Effector memory CD4-positive, alpha-beta T cell (primary cell): ENCODE measurements around the gene FAT1.

Source experiments
- DNase-seq, 3 donors: peaks; one replicate each; pipeline ENCODE4 v3.0.0-alpha.2; 2020
- H3K27ac ChIP-seq: 2 replicates; pipeline ENCODE4 v1.7.0; 2013; ENCODE audit warnings: mild to moderate bottlenecking, low read length, moderate library complexity; ENCODE audit not compliant: insufficient read depth, poor library complexity, severe bottlenecking
- H3K27me3 ChIP-seq: replicated peaks from 2 replicates; pipeline ENCODE4 v1.7.0; 2013; ENCODE audit warnings: mild to moderate bottlenecking, low read length; ENCODE audit not compliant: insufficient read depth, control insufficient read depth, poor library complexity, severe bottlenecking
- H3K36me3 ChIP-seq: 2 replicates; pipeline ENCODE4 v1.7.0; 2013; ENCODE audit warnings: mild to moderate bottlenecking, low read length, moderate library complexity; ENCODE audit not compliant: control insufficient read depth, insufficient read depth
- H3K4me1 ChIP-seq: 2 replicates; pipeline ENCODE4 v1.7.0; 2013; ENCODE audit warnings: low read length, mild to moderate bottlenecking; ENCODE audit not compliant: control insufficient read depth, insufficient read depth, poor library complexity, severe bottlenecking
- H3K4me3 ChIP-seq: 2 replicates; pipeline ENCODE4 v1.7.0; 2013; ENCODE audit warnings: low read length, low read depth, mild to moderate bottlenecking; ENCODE audit not compliant: insufficient read depth, poor library complexity, severe bottlenecking
- H3K9me3 ChIP-seq: 2 replicates; pipeline ENCODE4 v1.7.0; 2013; ENCODE audit warnings: mild to moderate bottlenecking, low read length, moderate library complexity; ENCODE audit not compliant: control insufficient read depth

The FAT1 gene

DNA sequence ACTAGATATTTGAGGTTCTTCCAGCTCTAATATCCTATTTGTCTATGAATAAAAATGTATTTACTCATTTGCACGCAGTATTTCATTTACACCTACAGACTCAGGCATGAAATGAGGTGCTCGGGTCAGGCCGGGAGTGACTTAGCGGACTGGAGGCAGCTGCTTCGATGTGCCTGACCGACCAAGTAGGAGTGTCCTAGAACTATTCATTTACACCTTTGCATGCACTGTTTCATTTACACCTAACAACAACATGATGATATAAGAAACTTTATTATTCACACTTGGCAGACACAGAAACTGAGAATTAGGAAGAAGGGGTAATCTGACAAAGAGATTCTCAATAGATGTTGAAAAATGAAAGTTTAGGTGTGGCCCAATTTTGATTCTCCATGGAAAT lies 28.7 kb upstream of the FAT1 start:
- Histone ChIP-seq H3K4me1 (no peaks in the 10 kb centered on the region), H3K27ac (no peak overlapping the region), H3K9me3 (no peaks in the 10 kb centered on the region), H3K4me3 (no peak overlapping the region), H3K27me3 (no peaks in the 10 kb centered on the region), H3K36me3 (no peaks in the 10 kb centered on the region)
- no peak for DNase-seq

- H3K36me3 ChIP-seq = no peaks in the 10 kb centered on the region
- H3K27me3 ChIP-seq = no peaks in the 10 kb centered on the region
- H3K27ac ChIP-seq = no peak overlapping the region
- no peaks in the 10 kb centered on the region for H3K9me3 ChIP-seq
- H3K4me1 ChIP-seq = no peaks in the 10 kb centered on the region
- no peak for DNase-seq
- no peak overlapping the region for H3K4me3 ChIP-seq
Observed at GRCh38 chr4:186749611-186750281, 26.1 kb upstream of the FAT1 start.

GRCh38 chr4:186746581-186746980 lies 22.9 kb upstream of the FAT1 start:
- Histone ChIP-seq H3K27me3 (no peaks in the 10 kb centered on the region), H3K4me1 (no peaks in the 10 kb centered on the region), H3K36me3 (no peaks in the 10 kb centered on the region), H3K9me3 (no peaks in the 10 kb centered on the region), H3K27ac (no peak overlapping the region), H3K4me3 (no peak overlapping the region)
- DNase-seq = no peak

GRCh38 chr4:186743261-186743660 lies 19.6 kb upstream of the FAT1 start:
- no peak overlapping the region for H3K27ac ChIP-seq
- no peak for DNase-seq
- H3K36me3 ChIP-seq = no peaks in the 10 kb centered on the region
- no peaks in the 10 kb centered on the region for H3K27me3 ChIP-seq
- no peaks in the 10 kb centered on the region for H3K9me3 ChIP-seq
- no peaks in the 10 kb centered on the region for H3K4me1 ChIP-seq
- H3K4me3 ChIP-seq = no peak overlapping the region

DNA sequence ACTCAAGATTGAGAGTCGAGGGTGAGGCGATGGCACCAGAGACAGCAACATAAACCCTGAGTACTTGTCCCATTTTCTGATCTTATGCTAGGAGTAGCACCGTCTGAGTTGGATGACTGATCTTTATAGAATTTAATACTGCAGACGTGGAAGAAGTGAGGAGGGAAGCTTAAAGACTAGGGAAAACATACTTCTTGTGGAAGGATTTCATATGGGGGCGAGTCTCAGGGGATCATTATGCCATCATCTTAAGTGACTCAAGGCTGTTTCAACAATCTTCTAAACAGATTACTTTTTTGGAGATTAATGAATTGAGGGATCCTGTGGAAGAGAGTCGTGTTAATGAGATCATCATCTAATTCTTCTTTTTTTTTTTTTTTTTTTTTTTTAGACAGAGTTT lies 17.2 kb upstream of the FAT1 start:
- Histone ChIP-seq H3K9me3 (no peaks in the 10 kb centered on the region), H3K27me3 (no peaks in the 10 kb centered on the region), H3K4me1 (no peaks in the 10 kb centered on the region), H3K27ac (no peak overlapping the region), H3K4me3 (no peak overlapping the region), H3K36me3 (no peaks in the 10 kb centered on the region)
- DNase-seq = no peak

GRCh38 chr4:186739802-186740434 lies 16.3 kb upstream of the FAT1 start:
- Histone ChIP-seq H3K27me3 (no peaks in the 10 kb centered on the region), H3K4me1 (no peaks in the 10 kb centered on the region), H3K27ac (no peak overlapping the region), H3K36me3 (no peaks in the 10 kb centered on the region), H3K9me3 (no peaks in the 10 kb centered on the region), H3K4me3 (no peak overlapping the region)
- no peak for DNase-seq

- DNase-seq = no peak
- no peaks in the 10 kb centered on the region for H3K9me3 ChIP-seq
- H3K4me3 ChIP-seq = no peak overlapping the region
- no peak overlapping the region for H3K27ac ChIP-seq
- H3K27me3 ChIP-seq = no peaks in the 10 kb centered on the region
- H3K4me1 ChIP-seq = no peaks in the 10 kb centered on the region
- no peaks in the 10 kb centered on the region for H3K36me3 ChIP-seq
Observed at GRCh38 chr4:186739317-186739716, 15.7 kb upstream of the FAT1 start.

DNA sequence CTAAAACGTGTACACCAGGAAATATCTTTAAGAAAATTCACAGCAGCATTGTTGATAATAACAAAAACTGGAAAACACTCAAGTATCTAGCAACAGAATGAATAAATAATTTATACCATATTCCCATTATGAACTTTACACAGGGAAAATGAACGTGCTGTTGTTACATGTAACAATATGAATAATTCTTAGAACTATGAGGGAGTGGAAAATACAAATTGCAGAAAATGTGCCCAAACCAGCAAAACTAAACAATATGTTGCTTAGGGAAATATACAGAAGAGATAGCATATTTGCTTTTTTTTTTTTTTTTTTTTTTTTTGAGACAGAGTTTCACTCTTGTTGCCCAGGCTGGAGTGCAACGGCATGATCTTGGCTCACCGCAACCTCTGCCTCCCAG lies 14.8 kb upstream of the FAT1 start:
- DNase-seq = no peak
- Histone ChIP-seq H3K4me3 (no peak overlapping the region), H3K9me3 (no peaks in the 10 kb centered on the region), H3K27me3 (no peaks in the 10 kb centered on the region), H3K27ac (no peak overlapping the region), H3K4me1 (no peaks in the 10 kb centered on the region), H3K36me3 (no peaks in the 10 kb centered on the region)

- Histone ChIP-seq H3K27ac (no peak overlapping the region), H3K4me1 (no peaks in the 10 kb centered on the region), H3K9me3 (no peaks in the 10 kb centered on the region), H3K27me3 (no peaks in the 10 kb centered on the region), H3K36me3 (no peaks in the 10 kb centered on the region), H3K4me3 (no peak overlapping the region)
- DNase-seq = no peak
Observed at GRCh38 chr4:186737427-186737826, 13.8 kb upstream of the FAT1 start.

DNA sequence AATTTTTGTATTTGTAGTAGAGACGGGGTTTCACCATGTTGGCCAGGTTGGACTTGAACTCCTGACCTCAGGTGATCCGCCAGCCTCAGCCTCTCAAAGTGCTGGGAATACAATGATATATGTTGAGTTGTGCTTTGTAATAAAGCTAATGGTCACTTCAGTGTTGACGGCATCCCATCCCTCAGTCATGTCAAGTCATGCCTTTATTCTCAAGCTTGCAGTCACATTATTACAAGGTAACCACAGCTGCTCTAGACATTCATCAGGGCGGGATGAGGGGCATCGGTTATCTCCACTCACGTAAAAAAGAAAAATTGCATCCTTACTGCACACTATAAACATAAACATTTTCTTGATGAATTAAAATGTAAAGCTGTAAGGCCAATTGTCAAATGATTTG lies 12.8 kb upstream of the FAT1 start:
- H3K27ac ChIP-seq = no peak overlapping the region
- H3K9me3 ChIP-seq = no peaks in the 10 kb centered on the region
- H3K4me1 ChIP-seq = no peaks in the 10 kb centered on the region
- no peak for DNase-seq
- H3K27me3 ChIP-seq = no peaks in the 10 kb centered on the region
- H3K4me3 ChIP-seq = no peak overlapping the region
- no peaks in the 10 kb centered on the region for H3K36me3 ChIP-seq
